Keratinocyte (primary cell): Measurements from ENCODE around the gene UBE2N. TPM values are rescaled to one million over a fixed set of nuclear protein-coding genes. Genes with fewer than 3 reads are reported as not detected.

Source experiments
- DNase-seq: peaks from one replicate; pipeline ENCODE4 v3.0.0-alpha.2; 2011; ENCODE audit warnings: low read depth, missing footprints, low spot score
- FAIRE-seq: peaks from 2 replicates; lab custom pipeline; 2011; peaks lifted over from hg19 to GRCh38; lab: Jason Lieb, UNC
- H2AFZ ChIP-seq: 2 replicates; pipeline ENCODE4 v1.6.0; 2012; ENCODE audit warnings: low read length, control low read depth, inconsistent platforms; ENCODE audit not compliant: control insufficient read depth
- H3K27ac ChIP-seq: 2 replicates; pipeline ENCODE4 v1.5.1; 2011; ENCODE audit warnings: low read length; ENCODE audit not compliant: control insufficient read depth, insufficient read depth
- H3K27me3 ChIP-seq: 3 replicates; pipeline ENCODE4 v1.6.0; 2011; ENCODE audit warnings: low read length; ENCODE audit not compliant: control insufficient read depth, insufficient read depth; ENCODE audit errors: extremely low read depth
- H3K36me3 ChIP-seq, 2 experiments: 2 replicates in 1 of 2; 3 replicates in 1 of 2; pipeline ENCODE4 v1.5.1; 2011; ENCODE audit warnings: low read length in 2 of 2, mild to moderate bottlenecking in 1 of 2; ENCODE audit not compliant: control insufficient read depth in 2 of 2, insufficient read depth in 2 of 2; ENCODE audit errors: extremely low read depth in 1 of 2
- H3K4me1 ChIP-seq: 3 replicates; pipeline ENCODE4 v1.5.1; 2011; ENCODE audit warnings: low read length; ENCODE audit not compliant: control insufficient read depth, insufficient read depth; ENCODE audit errors: extremely low read depth
- H3K4me2 ChIP-seq: 3 replicates; pipeline ENCODE4 v1.6.0; 2011; ENCODE audit warnings: low read depth, low read length; ENCODE audit not compliant: control insufficient read depth, insufficient read depth; ENCODE audit errors: extremely low read depth
- H3K4me3 ChIP-seq, 3 experiments: fragments of 200-600 bp in 1 of 3; sonication (generic) in 1 of 3; 2 replicates in 2 of 3; 3 replicates in 1 of 3; pipeline ENCODE4 v1.5.1; 2011 to 2016; ENCODE audit warnings: low read length in 3 of 3, mild to moderate bottlenecking in 3 of 3, control low read depth in 2 of 3, inconsistent platforms in 1 of 3, low read depth in 1 of 3, mixed read lengths in 1 of 3, mixed run types in 1 of 3, moderate library complexity in 1 of 3; ENCODE audit not compliant: control insufficient read depth in 2 of 3, insufficient read depth in 2 of 3; ENCODE audit errors: extremely low read depth in 1 of 3
- H3K79me2 ChIP-seq: 2 replicates; pipeline ENCODE4 v1.6.0; 2012; ENCODE audit warnings: low read length; ENCODE audit not compliant: control insufficient read depth, insufficient read depth
- H3K9ac ChIP-seq: 3 replicates; pipeline ENCODE4 v1.6.0; 2011; ENCODE audit warnings: low read length; ENCODE audit not compliant: control insufficient read depth, insufficient read depth; ENCODE audit errors: extremely low read depth
- H3K9me1 ChIP-seq: 3 replicates; pipeline ENCODE4 v1.6.0; 2011; ENCODE audit warnings: low read length; ENCODE audit not compliant: control insufficient read depth, insufficient read depth; ENCODE audit errors: extremely low read depth
- H3K9me3 ChIP-seq: 2 replicates; pipeline ENCODE4 v1.5.1; 2012; ENCODE audit warnings: low read depth, low read length; ENCODE audit not compliant: control insufficient read depth
- H4K20me1 ChIP-seq: 3 replicates; pipeline ENCODE4 v1.6.0; 2011; ENCODE audit warnings: low read length; ENCODE audit not compliant: control insufficient read depth, insufficient read depth; ENCODE audit errors: extremely low read depth
- EZH2 ChIP-seq: IDR thresholded peaks from one replicate; pipeline ENCODE4 v1.6.1; 2012; ENCODE audit warnings: inconsistent platforms, mild to moderate bottlenecking, low read length, moderate library complexity
- dilution Hi-C: fragments of 300-500 bp; cut with MboI; formaldehyde crosslinking; loops from one replicate; pipeline ENCODE4 v1.7.0; 2020; ENCODE audit warnings: low sequenced_read_pairs; ENCODE audit not compliant: extremely low pct_ligation_motif_present
- polyA plus RNA-seq, 5 experiments: library from polyadenylated mRNA; depleted of rRNA in 3 of 5; stranded (reverse) in 3 of 5; stranded (forward) in 1 of 5; unstranded in 1 of 5; fragments of >200 nt; gene quantifications; 1 replicate in 1 of 5; 2 replicates in 3 of 5; 3 replicates in 1 of 5; pipeline versions ENCODE4 v1.2.1 to v1.2.3, GENCODE V29; 2011 to 2012; ENCODE audit warnings: missing spikeins in 2 of 5, low read depth in 1 of 5, low replicate concordance in 1 of 5
- TF ChIP-seq, protein P1 (sequence below), 3 experiments: IDR thresholded peaks in 1 of 3; conservative IDR thresholded peaks in 1 of 3; optimal IDR thresholded peaks in 1 of 3; 2 replicates in 2 of 3; 3 replicates in 1 of 3; pipeline versions ENCODE3 to v1.5.1; 2011; ENCODE audit warnings: low read length in 3 of 3, mild to moderate bottlenecking in 3 of 3, moderate library complexity in 2 of 3, control low read depth in 1 of 3, inconsistent platforms in 1 of 3; ENCODE audit not compliant: insufficient read depth in 2 of 3; ENCODE audit errors: extremely low read depth in 1 of 3

The UBE2N gene
- polyA plus RNA-seq, 1 donor (not counting 4 experiments of a cell fraction or from before 2014, with no cell fraction given) = 218 TPM

DNA sequence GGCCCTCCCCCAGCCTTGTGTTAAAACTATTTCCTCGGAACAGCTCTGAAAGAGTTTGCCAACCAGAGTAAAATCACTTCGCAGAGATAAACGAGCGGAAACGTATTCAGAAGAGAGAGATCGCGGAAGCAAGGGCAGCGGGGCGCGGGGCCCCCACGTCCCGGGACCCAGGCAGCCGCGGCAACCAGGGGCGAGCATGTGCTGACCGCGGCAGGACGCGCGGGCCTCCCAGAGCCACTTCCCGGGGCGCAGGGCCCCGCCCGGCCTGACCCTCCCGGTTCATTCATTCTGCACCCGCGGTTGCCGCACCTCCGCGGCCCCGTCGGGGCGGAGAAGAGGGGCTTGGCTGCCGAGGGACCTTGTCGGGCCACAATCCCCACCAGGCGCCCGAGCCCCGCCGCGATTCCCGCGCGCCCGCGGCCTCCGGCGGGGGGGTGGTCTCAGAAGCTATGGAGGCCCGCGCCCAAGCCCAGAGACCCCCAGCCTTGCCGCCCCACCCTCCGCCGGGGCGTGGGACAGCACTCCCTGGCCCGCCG lies 598 bp downstream of the UBE2N start:
- Histone ChIP-seq H3K4me3 (peak overlapping the region; percentile 87 to 97 (median 96)), H3K4me2 (peak overlapping the region; percentile 93), H3K79me2 (peaks cover 56% of the 10 kb centered on the region), H4K20me1 (peaks cover 34% of the 10 kb centered on the region), H3K9me1 (peaks cover 2% of the 10 kb centered on the region), H2AFZ (no peak overlapping the region), H3K36me3 (peaks cover 0 to 3% of the 10 kb centered on the region in 2 experiments), H3K9me3 (no peaks in the 10 kb centered on the region), H3K9ac (peak overlapping the region; percentile 86), H3K27me3 (no peaks in the 10 kb centered on the region), H3K4me1 (peaks cover 35% of the 10 kb centered on the region), H3K27ac (peak overlapping the region; percentile 87)
- dilution Hi-C loops = no loop called here
- FAIRE-seq (no peak), DNase-seq (no peak)
- TF ChIP-seq EZH2 = no peak
- TF ChIP-seq, protein P1, sequence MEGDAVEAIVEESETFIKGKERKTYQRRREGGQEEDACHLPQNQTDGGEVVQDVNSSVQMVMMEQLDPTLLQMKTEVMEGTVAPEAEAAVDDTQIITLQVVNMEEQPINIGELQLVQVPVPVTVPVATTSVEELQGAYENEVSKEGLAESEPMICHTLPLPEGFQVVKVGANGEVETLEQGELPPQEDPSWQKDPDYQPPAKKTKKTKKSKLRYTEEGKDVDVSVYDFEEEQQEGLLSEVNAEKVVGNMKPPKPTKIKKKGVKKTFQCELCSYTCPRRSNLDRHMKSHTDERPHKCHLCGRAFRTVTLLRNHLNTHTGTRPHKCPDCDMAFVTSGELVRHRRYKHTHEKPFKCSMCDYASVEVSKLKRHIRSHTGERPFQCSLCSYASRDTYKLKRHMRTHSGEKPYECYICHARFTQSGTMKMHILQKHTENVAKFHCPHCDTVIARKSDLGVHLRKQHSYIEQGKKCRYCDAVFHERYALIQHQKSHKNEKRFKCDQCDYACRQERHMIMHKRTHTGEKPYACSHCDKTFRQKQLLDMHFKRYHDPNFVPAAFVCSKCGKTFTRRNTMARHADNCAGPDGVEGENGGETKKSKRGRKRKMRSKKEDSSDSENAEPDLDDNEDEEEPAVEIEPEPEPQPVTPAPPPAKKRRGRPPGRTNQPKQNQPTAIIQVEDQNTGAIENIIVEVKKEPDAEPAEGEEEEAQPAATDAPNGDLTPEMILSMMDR (optimal IDR thresholded peaks at IDR 0.05 in 1 of 3, IDR thresholded peaks at IDR 0.05 in 1 of 3, conservative IDR thresholded peaks at IDR 0.05 in 1 of 3; ENCODE audit: extremely low read depth in 1 of 3, insufficient read depth in 2 of 3, low read length in 3 of 3) = no peak

- H4K20me1 ChIP-seq = peaks cover 42% of the 10 kb centered on the region
- dilution Hi-C loops = no loop called here
- H3K9me1 ChIP-seq = peaks cover 2% of the 10 kb centered on the region
- peak overlapping the region; percentile 93 for H3K4me2 ChIP-seq
- peak overlapping the region; percentile 87 for H3K27ac ChIP-seq
- peak overlapping the region; percentile 87 to 97 (median 96) for H3K4me3 ChIP-seq
- no peaks in the 10 kb centered on the region for H3K9me3 ChIP-seq
- FAIRE-seq (no peak), DNase-seq (no peak)
- H2AFZ ChIP-seq = no peak overlapping the region
- H3K36me3 ChIP-seq = peaks cover 0 to 3% of the 10 kb centered on the region in 2 experiments
- H3K4me1 ChIP-seq = peaks cover 35% of the 10 kb centered on the region
- peaks cover 65% of the 10 kb centered on the region for H3K79me2 ChIP-seq
- TF ChIP-seq, protein P1 (optimal IDR thresholded peaks at IDR 0.05 in 1 of 3, IDR thresholded peaks at IDR 0.05 in 1 of 3, conservative IDR thresholded peaks at IDR 0.05 in 1 of 3; ENCODE audit: extremely low read depth in 1 of 3, insufficient read depth in 2 of 3, low read length in 3 of 3) = no peak
- no peak for TF ChIP-seq EZH2
- no peaks in the 10 kb centered on the region for H3K27me3 ChIP-seq
- peak overlapping the region; percentile 86 for H3K9ac ChIP-seq
Observed at GRCh38 chr12:93440043-93440835, 1.5 kb downstream of the UBE2N start.
